Smooth muscle cell (in vitro differentiated cells): ENCODE data around the gene DGKG. TPM values are rescaled to one million over a fixed set of nuclear protein-coding genes. Genes with fewer than 3 reads are reported as not detected.

Experiments used
- DNase-seq: peaks from one replicate; lab custom pipeline; 2025; ENCODE audit not compliant: unreplicated experiment; lab: John Stamatoyannopoulos, UW
- H2AFZ ChIP-seq: fragments of 200-600 bp; sonication (generic); 2 replicates; pipeline ENCODE4 v1.6.0; 2016; ENCODE audit warnings: antibody characterized with exemption, low read depth, mild to moderate bottlenecking
- H3F3A ChIP-seq: fragments of 200-600 bp; sonication (generic); 2 replicates; pipeline ENCODE4 v1.6.0; 2017; ENCODE audit warnings: antibody characterized with exemption, low read depth
- H3K27ac ChIP-seq: fragments of 200-600 bp; sonication (generic); 2 replicates; pipeline ENCODE4 v1.5.1; 2016; ENCODE audit warnings: low read depth, mild to moderate bottlenecking
- H3K27me3 ChIP-seq: fragments of 200-600 bp; sonication (generic); 2 replicates; pipeline ENCODE4 v1.6.1; 2016; ENCODE audit warnings: low read depth, mild to moderate bottlenecking
- H3K36me3 ChIP-seq: fragments of 200-600 bp; sonication (generic); 2 replicates; pipeline ENCODE4 v1.5.1; 2016; ENCODE audit warnings: low read depth
- H3K4me1 ChIP-seq: fragments of 200-600 bp; sonication (generic); 2 replicates; pipeline ENCODE4 v1.5.1; 2016; ENCODE audit warnings: low read depth
- H3K4me2 ChIP-seq: fragments of 200-600 bp; sonication (generic); 2 replicates; pipeline ENCODE4 v1.6.0; 2016; ENCODE audit warnings: mild to moderate bottlenecking
- H3K4me3 ChIP-seq: fragments of 200-600 bp; sonication (generic); 2 replicates; pipeline ENCODE4 v1.5.1; 2016; ENCODE audit warnings: mild to moderate bottlenecking
- H3K79me2 ChIP-seq: fragments of 200-600 bp; sonication (generic); 2 replicates; pipeline ENCODE4 v1.6.0; 2016; ENCODE audit warnings: low read depth, mild to moderate bottlenecking
- H3K9ac ChIP-seq: fragments of 200-600 bp; sonication (generic); 2 replicates; pipeline ENCODE4 v1.6.0; 2016; ENCODE audit warnings: low read depth
- H3K9me3 ChIP-seq: fragments of 200-600 bp; sonication (generic); replicated peaks from 2 replicates; pipeline ENCODE4 v1.5.1; 2016; ENCODE audit warnings: low read depth
- H4K20me1 ChIP-seq: fragments of 200-600 bp; sonication (generic); 2 replicates; pipeline ENCODE4 v1.6.0; 2016; ENCODE audit warnings: low read depth
- WGBS: methylation state at CpG from one replicate; pipeline ENCODE4 v1.1.7; 2016; ENCODE audit warnings: low lambda C conversion rate; 5-methylcytosine and 5-hydroxymethylcytosine counted together
- polyA plus RNA-seq: library from polyadenylated mRNA; unstranded; fragments of >200 nt; fragmentation: Nextera tagmentation; extraction: Ambion mirVana; gene quantifications from 2 replicates; pipeline ENCODE4 v1.2.1, GENCODE V29; 2016
- total RNA-seq: library from RNA; depleted of rRNA; stranded (reverse); fragments of >200 nt; gene quantifications from 2 replicates; pipeline ENCODE4 v1.2.3, GENCODE V29; 2014
- TF ChIP-seq, protein P1 (sequence below): fragments of 200-600 bp; sonication (generic); IDR thresholded peaks from 2 replicates; pipeline ENCODE4 v1.5.1; 2017; ENCODE audit warnings: borderline replicate concordance, mild to moderate bottlenecking, antibody characterized with exemption; ENCODE audit not compliant: insufficient read depth, poor library complexity, severe bottlenecking

Gene DGKG
- total and polyA plus RNA-seq, 2 experiments from 2014 or later, result 0.64 TPM; not detected in 1

DNA sequence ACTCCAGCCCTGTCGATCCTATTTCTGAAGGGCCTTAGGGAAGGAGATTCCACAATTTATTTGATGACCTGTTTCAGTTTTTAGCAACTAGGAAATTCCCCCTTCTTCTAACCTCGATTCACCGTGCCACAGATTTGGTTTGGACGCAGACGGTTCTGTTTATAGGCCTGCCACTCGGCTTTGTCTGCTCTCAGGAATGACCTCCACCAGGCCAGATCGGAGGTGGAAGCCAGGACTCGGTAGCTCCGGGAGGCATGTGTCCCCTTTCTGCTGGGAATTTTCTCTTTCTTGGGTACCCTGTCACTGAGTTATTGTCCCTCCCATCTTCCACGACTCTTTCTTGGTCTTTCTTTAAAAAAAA lies 167.6 kb downstream of the DGKG start:
- no peaks in the 10 kb centered on the region for H3K79me2 ChIP-seq
- H3K4me2 ChIP-seq, result peak overlapping the region; percentile 95
- H3K9ac ChIP-seq, result no peak overlapping the region
- H2AFZ ChIP-seq, result no peak overlapping the region
- WGBS, result 14% methylated on average over 10 of the region's 10 CpGs
- DNase-seq, result no peak
- peaks cover 79% of the 10 kb centered on the region for H3K27me3 ChIP-seq
- H3F3A ChIP-seq, result no peaks in the 10 kb centered on the region
- no peak overlapping the region for H3K27ac ChIP-seq
- TF ChIP-seq, protein P1, sequence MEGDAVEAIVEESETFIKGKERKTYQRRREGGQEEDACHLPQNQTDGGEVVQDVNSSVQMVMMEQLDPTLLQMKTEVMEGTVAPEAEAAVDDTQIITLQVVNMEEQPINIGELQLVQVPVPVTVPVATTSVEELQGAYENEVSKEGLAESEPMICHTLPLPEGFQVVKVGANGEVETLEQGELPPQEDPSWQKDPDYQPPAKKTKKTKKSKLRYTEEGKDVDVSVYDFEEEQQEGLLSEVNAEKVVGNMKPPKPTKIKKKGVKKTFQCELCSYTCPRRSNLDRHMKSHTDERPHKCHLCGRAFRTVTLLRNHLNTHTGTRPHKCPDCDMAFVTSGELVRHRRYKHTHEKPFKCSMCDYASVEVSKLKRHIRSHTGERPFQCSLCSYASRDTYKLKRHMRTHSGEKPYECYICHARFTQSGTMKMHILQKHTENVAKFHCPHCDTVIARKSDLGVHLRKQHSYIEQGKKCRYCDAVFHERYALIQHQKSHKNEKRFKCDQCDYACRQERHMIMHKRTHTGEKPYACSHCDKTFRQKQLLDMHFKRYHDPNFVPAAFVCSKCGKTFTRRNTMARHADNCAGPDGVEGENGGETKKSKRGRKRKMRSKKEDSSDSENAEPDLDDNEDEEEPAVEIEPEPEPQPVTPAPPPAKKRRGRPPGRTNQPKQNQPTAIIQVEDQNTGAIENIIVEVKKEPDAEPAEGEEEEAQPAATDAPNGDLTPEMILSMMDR, result no peak
- H3K4me3 ChIP-seq, result peak overlapping the region; percentile 54
- no peaks in the 10 kb centered on the region for H3K4me1 ChIP-seq
- no peaks in the 10 kb centered on the region for H4K20me1 ChIP-seq
- H3K36me3 ChIP-seq, result no peaks in the 10 kb centered on the region
- no peaks in the 10 kb centered on the region for H3K9me3 ChIP-seq

DNA sequence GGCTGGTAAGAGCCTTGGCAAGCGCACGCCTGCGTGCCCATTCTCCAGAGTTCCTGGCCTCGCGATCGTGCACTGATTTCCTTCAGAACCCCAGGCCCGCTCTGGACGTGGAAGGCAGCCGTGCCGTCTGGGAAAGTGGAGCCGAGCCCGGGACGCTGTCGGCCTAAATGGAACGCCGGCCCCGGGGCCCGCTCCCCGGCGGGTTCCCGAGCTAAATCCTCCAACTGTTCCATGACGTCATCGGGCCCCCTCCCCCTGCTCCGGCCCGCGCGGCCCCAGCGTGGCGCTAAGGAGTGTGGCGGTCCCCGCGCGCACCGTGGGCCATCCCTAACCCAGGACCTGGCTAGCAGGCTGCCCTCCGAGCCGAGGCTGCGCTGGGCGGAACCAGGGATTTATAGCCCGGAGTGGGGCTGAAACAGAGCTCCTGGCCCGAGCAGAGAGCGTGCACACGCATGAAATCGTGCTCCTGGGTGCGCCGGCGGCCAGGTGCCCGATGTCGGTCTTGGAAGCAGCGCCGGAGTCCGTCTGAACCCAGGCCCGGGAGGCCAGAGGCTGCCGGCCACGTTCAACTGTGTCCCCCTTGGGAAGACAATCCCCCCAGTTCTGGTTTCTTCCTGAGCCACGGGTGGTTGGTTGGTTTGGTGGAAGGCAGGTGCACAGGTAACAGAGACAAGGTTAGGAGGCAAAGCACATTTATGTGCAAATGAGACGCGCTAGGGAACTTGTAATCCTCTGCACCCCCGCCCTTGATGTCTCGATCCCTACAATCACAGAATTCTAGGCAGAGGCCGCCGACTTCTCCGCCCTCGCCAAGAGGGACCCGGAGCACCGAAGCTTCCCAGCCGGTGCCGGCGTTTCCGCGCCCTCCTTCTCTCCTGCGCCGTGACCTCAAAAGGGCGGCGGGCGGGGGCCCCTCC lies 168.2 kb downstream of the DGKG start:
- no peak overlapping the region for H3K27ac ChIP-seq
- no peaks in the 10 kb centered on the region for H3K9me3 ChIP-seq
- H3F3A ChIP-seq, result no peaks in the 10 kb centered on the region
- H4K20me1 ChIP-seq, result no peaks in the 10 kb centered on the region
- no peak overlapping the region for H3K9ac ChIP-seq
- peak; percentile 7 for DNase-seq
- H3K4me1 ChIP-seq, result peaks cover 3% of the 10 kb centered on the region
- H3K36me3 ChIP-seq, result no peaks in the 10 kb centered on the region
- peak overlapping the region; percentile 54 for H3K4me3 ChIP-seq
- WGBS, result 4% methylated on average over 75 of the region's 75 CpGs
- peaks cover 79% of the 10 kb centered on the region for H3K27me3 ChIP-seq
- TF ChIP-seq, protein P1, result no peak
- H3K79me2 ChIP-seq, result no peaks in the 10 kb centered on the region
- peak overlapping the region; percentile 84 for H2AFZ ChIP-seq
- H3K4me2 ChIP-seq, result peak overlapping the region; percentile 95

DNA sequence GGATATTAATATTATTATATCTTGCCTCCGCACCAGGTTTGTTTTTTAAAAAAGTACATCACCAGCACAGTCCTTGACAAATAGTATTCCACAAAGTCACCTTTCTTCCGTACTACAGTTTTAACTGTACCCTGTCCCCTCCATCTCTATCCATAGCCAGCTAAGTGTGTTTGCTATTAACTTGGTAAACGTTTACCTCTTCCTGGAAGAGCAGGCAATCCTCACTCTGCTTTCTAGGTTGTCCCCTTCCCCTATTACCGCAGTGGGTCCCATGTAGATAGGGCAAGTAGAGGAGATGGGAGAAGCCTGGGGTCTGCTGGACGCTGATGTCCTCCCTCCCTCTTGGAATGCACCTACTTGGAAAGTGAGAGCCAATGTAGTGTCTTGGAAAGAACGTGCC lies 169.2 kb downstream of the DGKG start:
- no peak overlapping the region for H3K27ac ChIP-seq
- DNase-seq, result no peak
- no peak overlapping the region for H3K4me2 ChIP-seq
- no peaks in the 10 kb centered on the region for H3K9me3 ChIP-seq
- H3F3A ChIP-seq, result no peaks in the 10 kb centered on the region
- H3K9ac ChIP-seq, result no peak overlapping the region
- TF ChIP-seq, protein P1, result no peak
- 70% methylated on average over 6 of the region's 6 CpGs for WGBS
- H3K4me3 ChIP-seq, result no peak overlapping the region
- no peaks in the 10 kb centered on the region for H4K20me1 ChIP-seq
- no peak overlapping the region for H2AFZ ChIP-seq
- no peaks in the 10 kb centered on the region for H3K36me3 ChIP-seq
- peaks cover 3% of the 10 kb centered on the region for H3K4me1 ChIP-seq
- peaks cover 71% of the 10 kb centered on the region for H3K27me3 ChIP-seq
- no peaks in the 10 kb centered on the region for H3K79me2 ChIP-seq

GRCh38 chr3:186189492-186189891 lies 172.5 kb downstream of the DGKG start:
- DNase-seq, result no peak
- no peaks in the 10 kb centered on the region for H3K79me2 ChIP-seq
- no peak overlapping the region for H3K27ac ChIP-seq

More at GRCh38 chr3:186189492-186189891, 172.5 kb downstream of the DGKG start:
- Histone ChIP-seq H3K9ac (no peak overlapping the region), H4K20me1 (no peaks in the 10 kb centered on the region), H3K9me3 (no peaks in the 10 kb centered on the region), H3K4me1 (peaks cover 3% of the 10 kb centered on the region), H3K4me3 (no peak overlapping the region), H3K36me3 (no peaks in the 10 kb centered on the region), H2AFZ (no peak overlapping the region), H3K27me3 (peaks cover 42% of the 10 kb centered on the region), H3K4me2 (peak overlapping the region; percentile 4), H3F3A (no peaks in the 10 kb centered on the region)
- WGBS, result 45% methylated on average over 2 of the region's 2 CpGs
- TF ChIP-seq, protein P1, result no peak
